ENCODE measurements around the gene GSAP. TPM values are rescaled to one million over a fixed set of nuclear protein-coding genes. Genes with fewer than 3 reads are reported as not detected.
"Not testable (repeated sequence)": the region's sequence is repeated elsewhere in the genome, so short reads cannot be mapped to it uniquely, and the experiment has no call there.

GSAP gene
- total RNA-seq, 1 donor from 2014 or later, result 2.1 TPM

- H3K27me3 Mint-ChIP-seq (ENCODE audit: low read depth), result no peaks in the 10 kb centered on the region
- H3K27ac Mint-ChIP-seq (ENCODE audit: unreplicated experiment), result no peak overlapping the region
- no peak for TF ChIP-seq CTCF (conservative IDR thresholded peaks at IDR 0.05)
- peaks cover 33% of the 10 kb centered on the region for H3K4me1 Mint-ChIP-seq
- no peaks in the 10 kb centered on the region for H3K36me3 Mint-ChIP-seq (ENCODE audit: low read depth)
- DNase-seq (ENCODE audit: low read depth, low spot score), result no peak
- no peaks in the 10 kb centered on the region for H3K9me3 Mint-ChIP-seq
- H3K4me3 Mint-ChIP-seq, result no peak overlapping the region
Observed at GRCh38 chr7:77352665-77353406, 63.3 kb downstream of the GSAP start.

- Mint-ChIP-seq H3K4me1 (peaks cover 33% of the 10 kb centered on the region), H3K9me3 (no peaks in the 10 kb centered on the region), H3K27ac (ENCODE audit: unreplicated experiment) (no peak overlapping the region), H3K4me3 (no peak overlapping the region), H3K27me3 (ENCODE audit: low read depth) (no peaks in the 10 kb centered on the region), H3K36me3 (ENCODE audit: low read depth) (no peaks in the 10 kb centered on the region)
- DNase-seq (ENCODE audit: low read depth, low spot score), result no peak
- TF ChIP-seq CTCF (conservative IDR thresholded peaks at IDR 0.05), result no peak
Observed at GRCh38 chr7:77351539-77352004, 64.6 kb downstream of the GSAP start.

GRCh38 chr7:77349141-77349540, 67.0 kb downstream of the GSAP start:
- no peaks in the 10 kb centered on the region for H3K36me3 Mint-ChIP-seq (ENCODE audit: low read depth)
- no peak for DNase-seq (ENCODE audit: low read depth, low spot score)
- H3K27ac Mint-ChIP-seq (ENCODE audit: unreplicated experiment), result no peak overlapping the region
- H3K4me3 Mint-ChIP-seq, result no peak overlapping the region
- no peaks in the 10 kb centered on the region for H3K9me3 Mint-ChIP-seq
- no peak for TF ChIP-seq CTCF (conservative IDR thresholded peaks at IDR 0.05)
- peaks cover 32% of the 10 kb centered on the region for H3K4me1 Mint-ChIP-seq
- H3K27me3 Mint-ChIP-seq (ENCODE audit: low read depth), result no peaks in the 10 kb centered on the region

- no peak for TF ChIP-seq CTCF (conservative IDR thresholded peaks at IDR 0.05)
- H3K4me3 Mint-ChIP-seq, result no peak overlapping the region
- no peak overlapping the region for H3K27ac Mint-ChIP-seq (ENCODE audit: unreplicated experiment)
- H3K27me3 Mint-ChIP-seq (ENCODE audit: low read depth), result no peaks in the 10 kb centered on the region
- DNase-seq (ENCODE audit: low read depth, low spot score), result no peak
- H3K9me3 Mint-ChIP-seq, result no peaks in the 10 kb centered on the region
- H3K36me3 Mint-ChIP-seq (ENCODE audit: low read depth), result no peaks in the 10 kb centered on the region
- peaks cover 25% of the 10 kb centered on the region for H3K4me1 Mint-ChIP-seq
Observed at GRCh38 chr7:77348371-77348813, 67.8 kb downstream of the GSAP start.

GRCh38 chr7:77346441-77346840, 69.7 kb downstream of the GSAP start:
- peaks cover 13% of the 10 kb centered on the region for H3K4me1 Mint-ChIP-seq
- no peaks in the 10 kb centered on the region for H3K36me3 Mint-ChIP-seq (ENCODE audit: low read depth)
- no peak for TF ChIP-seq CTCF (conservative IDR thresholded peaks at IDR 0.05)
- H3K27ac Mint-ChIP-seq (ENCODE audit: unreplicated experiment), result no peak overlapping the region
- DNase-seq (ENCODE audit: low read depth, low spot score), result no peak
- H3K9me3 Mint-ChIP-seq, result no peaks in the 10 kb centered on the region
- H3K27me3 Mint-ChIP-seq (ENCODE audit: low read depth), result no peaks in the 10 kb centered on the region
- no peak overlapping the region for H3K4me3 Mint-ChIP-seq

GRCh38 chr7:77345426-77345825, 70.7 kb downstream of the GSAP start:
- DNase-seq (ENCODE audit: low read depth, low spot score); H3K36me3 Mint-ChIP-seq (ENCODE audit: low read depth); H3K9me3 Mint-ChIP-seq; H3K4me3 Mint-ChIP-seq; H3K27ac Mint-ChIP-seq (ENCODE audit: unreplicated experiment); H3K27me3 Mint-ChIP-seq (ENCODE audit: low read depth): not testable (repeated sequence)
- H3K4me1 Mint-ChIP-seq, result peaks cover 10% of the 10 kb centered on the region

All from neural crest cell (in vitro differentiated cells).